Esophagus squamous epithelium (tissue), 5 donors: ENCODE results near the gene DUS2. TPM values are rescaled to one million over a fixed set of nuclear protein-coding genes. Genes with fewer than 3 reads are reported as not detected.
A peak's percentile ranks its signal among the peaks of the same experiment; 100 is the strongest.

ENCODE experiments used
- DNase-seq: peaks from one replicate; lab custom pipeline; 2025; lab: John Stamatoyannopoulos, UW
- H3K27ac ChIP-seq, 4 donors: fragments of 200-600 bp; sonication (generic); one replicate each; pipeline ENCODE4 v1.5.1; 2016 to 2019; ENCODE audit warnings: mild to moderate bottlenecking in 1 of 4
- H3K27me3 ChIP-seq, 4 donors: fragments of 200-600 bp; sonication (generic); 1 replicate in 3 of 4; 2 replicates in 1 of 4; pipeline versions ENCODE4 v1.5.1 to v1.6.0; 2017 to 2021; ENCODE audit warnings: antibody characterized with exemption in 1 of 4
- H3K36me3 ChIP-seq, 3 donors: fragments of 200-600 bp; sonication (generic); one replicate each; pipeline ENCODE4 v1.5.1; 2016 to 2019
- H3K4me1 ChIP-seq, 3 donors: fragments of 200-600 bp; sonication (generic); one replicate each; pipeline ENCODE4 v1.5.1; 2017 to 2019
- H3K4me3 ChIP-seq, 4 donors: fragments of 200-600 bp; sonication (generic); 1 replicate in 3 of 4; 2 replicates in 1 of 4; pipeline ENCODE4 v1.5.1; 2016 to 2019; ENCODE audit warnings: mild to moderate bottlenecking in 2 of 4, moderate library complexity in 1 of 4
- H3K9me3 ChIP-seq, 3 donors: fragments of 200-600 bp; sonication (generic); one replicate each; pipeline ENCODE4 v1.5.1; 2016 to 2019
- CTCF ChIP-seq, 6 experiments: fragments of 450-650 bp in 4 of 6; fragments of 200-600 bp in 2 of 6; sonication (generic) in 2 of 6; IDR thresholded peaks; one replicate each; pipeline ENCODE4 v1.5.1; 2016 to 2019; ENCODE audit warnings: antibody characterized with exemption in 6 of 6, mild to moderate bottlenecking in 4 of 6, moderate library complexity in 4 of 6
- POLR2A ChIP-seq, 4 donors: fragments of 450-650 bp; IDR thresholded peaks; one replicate each; pipeline ENCODE4 v1.6.1; 2017; ENCODE audit warnings: antibody characterized with exemption in 4 of 4, mild to moderate bottlenecking in 4 of 4, moderate library complexity in 3 of 4
- WGBS, 2 donors: methylation state at CpG; one replicate each; pipeline ENCODE4 v1.1.5; 2018; 5-methylcytosine and 5-hydroxymethylcytosine counted together
- intact Hi-C: fragments of 100-400 bp; cut with DNase I; formaldehyde crosslinking; loops from one replicate; pipeline ENCODE4 v1.15.0; 2022
- total RNA-seq, 4 donors: library from RNA; depleted of rRNA; stranded (reverse); fragments of >200 nt; gene quantifications; one replicate each; pipeline ENCODE4 v1.1.0, GENCODE V29; 2016
- donor health status: DM: yes; HTN: yes; CAD: no.

The DUS2 gene
- total RNA-seq, 4 donors from 2014 or later = 9.9 to 26.1 (median 14.7) TPM

GRCh38 chr16:68033101-68033500 lies 10.0 kb downstream of the DUS2 start:
- Histone ChIP-seq H3K27me3 (no peaks in the 10 kb centered on the region), H3K36me3 (peaks cover 0 to 37% (median 0%) of the 10 kb centered on the region in 3 donors), H3K4me3 (no peak overlapping the region), H3K4me1 (peaks cover 0 to 27% (median 5%) of the 10 kb centered on the region in 3 donors), H3K27ac (peak overlapping the region in 1 of 4 donors; percentile 78), H3K9me3 (no peaks in the 10 kb centered on the region)
- TF ChIP-seq CTCF (IDR thresholded peaks at IDR 0.05) = no peak
- no peak for TF ChIP-seq POLR2A (IDR thresholded peaks at IDR 0.05)
- intact Hi-C loops = no loop called here
- DNase-seq = no peak
- 94% methylated on average over 2 of the region's 2 CpGs for WGBS, 2 donors

- H3K36me3 ChIP-seq = peaks cover 0 to 37% (median 0%) of the 10 kb centered on the region in 3 donors
- H3K27me3 ChIP-seq = no peaks in the 10 kb centered on the region
- H3K9me3 ChIP-seq = no peaks in the 10 kb centered on the region
- H3K4me3 ChIP-seq = no peak overlapping the region
- intact Hi-C loops = no loop called here
- no peak overlapping the region for H3K27ac ChIP-seq
- 91 to 100% methylated on average over 2 of the region's 2 CpGs for WGBS, 2 donors
- H3K4me1 ChIP-seq = peaks cover 0 to 27% (median 2%) of the 10 kb centered on the region in 3 donors
- no peak for TF ChIP-seq CTCF (IDR thresholded peaks at IDR 0.05)
- no peak for TF ChIP-seq POLR2A (IDR thresholded peaks at IDR 0.05)
- no peak for DNase-seq
Measured at GRCh38 chr16:68035227-68035626, 12.1 kb downstream of the DUS2 start.

- peaks cover 0 to 33% (median 0%) of the 10 kb centered on the region in 3 donors for H3K36me3 ChIP-seq
- H3K27me3 ChIP-seq = no peaks in the 10 kb centered on the region
- intact Hi-C loops = no loop called here
- DNase-seq = no peak
- whole genome bisulfite sequencing, 2 donors = 71 to 82% methylated on average over 7 to 9 of the region's 9 CpGs
- TF ChIP-seq CTCF (IDR thresholded peaks at IDR 0.05) (no peak), POLR2A (IDR thresholded peaks at IDR 0.05) (no peak)
- H3K4me1 ChIP-seq = peaks cover 0 to 6% (median 0%) of the 10 kb centered on the region in 3 donors
- no peaks in the 10 kb centered on the region for H3K9me3 ChIP-seq
- H3K4me3 ChIP-seq = no peak overlapping the region
- peak overlapping the region in 2 of 4 donors; percentile 21 to 34 for H3K27ac ChIP-seq
Measured at GRCh38 chr16:68037841-68038597, 14.9 kb downstream of the DUS2 start.

GRCh38 chr16:68040506-68041288 lies 17.6 kb downstream of the DUS2 start:
- 49 to 70% methylated on average over 7 to 12 of the region's 14 CpGs for WGBS, 2 donors
- Histone ChIP-seq H3K36me3 (peaks cover 0 to 54% (median 0%) of the 10 kb centered on the region in 3 donors), H3K4me1 (peaks cover 0 to 6% (median 0%) of the 10 kb centered on the region in 3 donors), H3K27me3 (no peaks in the 10 kb centered on the region), H3K27ac (peak overlapping the region; percentile 2 to 35 (median 26)), H3K9me3 (no peaks in the 10 kb centered on the region), H3K4me3 (no peak overlapping the region)
- intact Hi-C loops = loop anchor here (5.0 kb wide), 1 partner anchor 48 kb away; no protein-coding TSS in a partner anchor
- peak; percentile 80 to 94 (median 89) for TF ChIP-seq CTCF (IDR thresholded peaks at IDR 0.05)
- no peak for TF ChIP-seq POLR2A (IDR thresholded peaks at IDR 0.05)
- DNase-seq = peak; percentile 59
